Measurements from ENCODE around the gene RPS19BP1. TPM values are rescaled to one million over a fixed set of nuclear protein-coding genes. Genes with fewer than 3 reads are reported as not detected.
A peak's percentile ranks its signal among the peaks of the same experiment; 100 is the strongest.

The RPS19BP1 gene
- total and polyA plus RNA-seq, 2 donors (not counting 1 experiment from before 2014, with no cell fraction given): 60.3 to 74.8 TPM

DNA sequence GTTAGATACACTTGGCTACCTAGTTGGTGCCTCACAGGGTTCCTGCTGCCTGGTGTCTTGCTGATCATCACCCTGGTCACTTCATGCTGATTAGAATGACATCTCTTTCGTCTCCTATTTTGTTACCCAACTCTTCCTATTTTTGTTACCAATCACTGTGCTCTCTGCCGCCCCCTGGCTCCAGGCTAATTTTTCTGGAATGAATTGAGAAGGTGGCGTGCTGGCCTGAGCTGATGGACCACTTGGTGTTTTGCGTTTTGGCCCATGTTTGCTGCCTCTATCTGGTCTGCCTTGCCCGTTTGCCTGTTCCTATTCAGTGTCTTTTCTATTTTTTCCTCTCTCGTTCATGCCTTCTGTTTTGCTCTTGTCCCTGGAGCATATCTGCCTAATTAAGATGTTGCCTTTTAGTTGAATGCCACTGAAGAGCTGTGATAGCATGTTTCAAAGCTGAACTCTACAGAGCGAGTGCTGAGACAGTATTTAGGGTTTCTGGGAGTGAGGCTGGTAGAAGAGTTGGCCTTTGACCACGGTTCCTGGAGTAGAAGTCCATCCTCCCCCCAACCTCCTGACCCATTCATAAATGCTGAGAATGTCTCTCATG is 18.1 kb downstream of the RPS19BP1 start:
- no peaks in the 10 kb centered on the region for H3K27me3 Mint-ChIP-seq

More for the DNA sequence above, 18.1 kb downstream of the RPS19BP1 start:
- peak overlapping the region; percentile 60 for H3K27ac Mint-ChIP-seq
- peaks cover 42% of the 10 kb centered on the region for H4K20me1 ChIP-seq (ENCODE audit: control insufficient read depth, insufficient read depth, low read length, poor library complexity, severe bottlenecking)
- no peak overlapping the region for H3K4me2 ChIP-seq (replicated peaks; ENCODE audit: low read depth, low read length, poor library complexity, severe bottlenecking)
- DNase-seq: peak; percentile 66
- peak; percentile 41 for ATAC-seq (ENCODE audit: low read depth)
- H3K4me1 ChIP-seq (ENCODE audit: control insufficient read depth in 2 of 2, insufficient read depth in 2 of 2, low read length in 2 of 2): peaks cover 7 to 9% of the 10 kb centered on the region in 2 donors
- TF ChIP-seq, protein P1, sequence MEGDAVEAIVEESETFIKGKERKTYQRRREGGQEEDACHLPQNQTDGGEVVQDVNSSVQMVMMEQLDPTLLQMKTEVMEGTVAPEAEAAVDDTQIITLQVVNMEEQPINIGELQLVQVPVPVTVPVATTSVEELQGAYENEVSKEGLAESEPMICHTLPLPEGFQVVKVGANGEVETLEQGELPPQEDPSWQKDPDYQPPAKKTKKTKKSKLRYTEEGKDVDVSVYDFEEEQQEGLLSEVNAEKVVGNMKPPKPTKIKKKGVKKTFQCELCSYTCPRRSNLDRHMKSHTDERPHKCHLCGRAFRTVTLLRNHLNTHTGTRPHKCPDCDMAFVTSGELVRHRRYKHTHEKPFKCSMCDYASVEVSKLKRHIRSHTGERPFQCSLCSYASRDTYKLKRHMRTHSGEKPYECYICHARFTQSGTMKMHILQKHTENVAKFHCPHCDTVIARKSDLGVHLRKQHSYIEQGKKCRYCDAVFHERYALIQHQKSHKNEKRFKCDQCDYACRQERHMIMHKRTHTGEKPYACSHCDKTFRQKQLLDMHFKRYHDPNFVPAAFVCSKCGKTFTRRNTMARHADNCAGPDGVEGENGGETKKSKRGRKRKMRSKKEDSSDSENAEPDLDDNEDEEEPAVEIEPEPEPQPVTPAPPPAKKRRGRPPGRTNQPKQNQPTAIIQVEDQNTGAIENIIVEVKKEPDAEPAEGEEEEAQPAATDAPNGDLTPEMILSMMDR (IDR thresholded peaks at IDR 0.05): peak; percentile 73
- no peak for TF ChIP-seq EZH2 (IDR thresholded peaks at IDR 0.05; ENCODE audit: borderline replicate concordance, insufficient read depth, low read depth, low read length, poor library complexity, severe bottlenecking)
- no peak overlapping the region for H2AFZ ChIP-seq (ENCODE audit: insufficient read depth, low read depth, low read length, poor library complexity, severe bottlenecking)
- peaks cover 28% of the 10 kb centered on the region for H3K4me1 Mint-ChIP-seq
- H3K4me3 ChIP-seq (ENCODE audit: control extremely low read depth in 1 of 5, extremely low read depth in 1 of 5, insufficient read depth in 1 of 5, low read depth in 2 of 5, low read length in 4 of 5): no peak overlapping the region
- H3K27ac ChIP-seq (ENCODE audit: low read length in 2 of 2): no peak overlapping the region
- no peaks in the 10 kb centered on the region for H3K27me3 ChIP-seq (replicated peaks in 1 of 4; ENCODE audit: control extremely low read depth in 1 of 4, control insufficient read depth in 3 of 4, insufficient read depth in 4 of 4, low read length in 3 of 4)
- ChIA-PET CTCF (interaction anchor here (0.7 to 6.0 kb wide), 20 partner anchors 9 to 510 kb away, joined by 3 to 85 read pairs (median 5); partner anchors contain the start of genes MIEF1, RPS19BP1, SYNGR1 and TAB1), POLR2A (interaction anchor here (1.0 kb wide), 2 partner anchors 12 to 67 kb away, joined by 3 read pairs; partner anchors contain the start of gene MIEF1)
- peaks cover 0 to 54% of the 10 kb centered on the region in 2 experiments for H3K36me3 ChIP-seq (replicated peaks in 1 of 2; ENCODE audit: control extremely low read depth in 1 of 2, control insufficient read depth in 1 of 2, extremely low read depth in 1 of 2, insufficient read depth in 2 of 2, low read length in 1 of 2)
- H3K9me3 Mint-ChIP-seq (ENCODE audit: insufficient read depth): no peaks in the 10 kb centered on the region
- WGBS (ENCODE audit: insufficient coverage): 28% methylated on average over 5 of the region's 8 CpGs
- no peak overlapping the region for H3K9ac ChIP-seq (ENCODE audit: low read length)
- H3K4me3 Mint-ChIP-seq: no peak overlapping the region
- intact Hi-C loops (cut with micrococcal nuclease): loop anchor here (1.0 kb wide), 3 partner anchors 18 to 171 kb away; no protein-coding TSS in a partner anchor
- H3K79me2 ChIP-seq (ENCODE audit: control insufficient read depth, insufficient read depth, low read length): peaks cover 42% of the 10 kb centered on the region
- no peaks in the 10 kb centered on the region for H3K9me3 ChIP-seq (ENCODE audit: control extremely low read depth in 1 of 3, control insufficient read depth in 2 of 3, insufficient read depth in 1 of 3, low read length in 2 of 3)

All from B cell (primary cell).